B cell (primary cell): ENCODE measurements around the gene TBC1D22A. TPM values are rescaled to one million over a fixed set of nuclear protein-coding genes. Genes with fewer than 3 reads are reported as not detected.

Source experiments
- ATAC-seq: fragments of 200-7000 bp; cut with Tn5 transposase; one replicate; pipeline ENCODE4 v1.10.0; 2021; ENCODE audit warnings: low read depth, mild to moderate bottlenecking, moderate number of reproducible peaks, moderate library complexity
- CTCF ChIA-PET: fragments of 350-600 bp; sonication (Branson Sonifier 250); formaldehyde crosslinking; loops from one replicate; lab custom pipeline; 2021; ENCODE audit warnings: antibody characterized with exemption, inconsistent platforms; lab: Charles Lee
- POLR2A ChIA-PET: fragments of 350-600 bp; sonication (Branson Sonifier 250); formaldehyde crosslinking; loops from one replicate; lab custom pipeline; 2021; ENCODE audit warnings: antibody characterized with exemption; lab: Charles Lee
- DNase-seq: peaks from one replicate; pipeline ENCODE4 v3.0.0; 2013
- H2AFZ ChIP-seq: 2 replicates; pipeline ENCODE4 v1.6.1; 2012; ENCODE audit warnings: mild to moderate bottlenecking, low read depth, low read length; ENCODE audit not compliant: insufficient read depth, poor library complexity, severe bottlenecking
- H3K27ac ChIP-seq, 2 donors: 1 replicate in 1 of 2; 2 replicates in 1 of 2; pipeline ENCODE4 v1.5.1; 2012 to 2013; ENCODE audit warnings: low read length in 2 of 2, mild to moderate bottlenecking in 2 of 2, moderate library complexity in 1 of 2
- H3K27me3 ChIP-seq, 4 experiments: fragments of 200-600 bp in 1 of 4; sonication (generic) in 1 of 4; replicated peaks in 1 of 4; 1 replicate in 2 of 4; 2 replicates in 2 of 4; pipeline versions ENCODE4 v1.6.1 to v1.7.0; 2013 to 2016; ENCODE audit warnings: low read length in 3 of 4, mild to moderate bottlenecking in 2 of 4, mixed read lengths in 1 of 4, moderate library complexity in 1 of 4; ENCODE audit not compliant: insufficient read depth in 4 of 4, control insufficient read depth in 3 of 4; ENCODE audit errors: control extremely low read depth in 1 of 4
- H3K36me3 ChIP-seq, 2 experiments: replicated peaks in 1 of 2; 1 replicate in 1 of 2; 2 replicates in 1 of 2; pipeline versions ENCODE4 v1.6.1 to v1.7.1; 2013; ENCODE audit warnings: low read length in 1 of 2; ENCODE audit not compliant: insufficient read depth in 2 of 2, control insufficient read depth in 1 of 2; ENCODE audit errors: control extremely low read depth in 1 of 2, extremely low read depth in 1 of 2
- H3K4me1 ChIP-seq, 2 donors: fragments of 200-600 bp in 1 of 2; sonication (generic) in 1 of 2; 1 replicate in 1 of 2; 2 replicates in 1 of 2; pipeline versions ENCODE4 v1.5.1 to v1.6.1; 2013 to 2017; ENCODE audit warnings: low read length in 2 of 2; ENCODE audit not compliant: control insufficient read depth in 2 of 2, insufficient read depth in 2 of 2
- H3K4me2 ChIP-seq: replicated peaks from 2 replicates; pipeline ENCODE3; 2012; ENCODE audit warnings: mild to moderate bottlenecking, low read depth, low read length; ENCODE audit not compliant: poor library complexity, severe bottlenecking
- H3K4me3 ChIP-seq, 5 experiments: fragments of 200-600 bp in 1 of 5; sonication (generic) in 1 of 5; 1 replicate in 3 of 5; 2 replicates in 2 of 5; pipeline versions ENCODE4 v1.5.1 to v1.7.0; 2011 to 2016; ENCODE audit warnings: low read length in 4 of 5, mild to moderate bottlenecking in 4 of 5, low read depth in 2 of 5, control low read depth in 1 of 5, moderate library complexity in 1 of 5; ENCODE audit not compliant: insufficient read depth in 1 of 5; ENCODE audit errors: control extremely low read depth in 1 of 5, extremely low read depth in 1 of 5
- H3K79me2 ChIP-seq: fragments of 200-600 bp; sonication (generic); one replicate; pipeline ENCODE4 v1.6.0; 2016; ENCODE audit warnings: low read length; ENCODE audit not compliant: control insufficient read depth, insufficient read depth
- H3K9ac ChIP-seq: fragments of 200-600 bp; sonication (generic); 2 replicates; pipeline ENCODE4 v1.6.1; 2017; ENCODE audit warnings: mild to moderate bottlenecking, low read length, moderate library complexity
- H3K9me3 ChIP-seq, 3 donors: one replicate each; pipeline versions ENCODE4 v1.6.1 to v1.7.1; 2013; ENCODE audit warnings: low read length in 2 of 3; ENCODE audit not compliant: control insufficient read depth in 2 of 3, insufficient read depth in 1 of 3; ENCODE audit errors: control extremely low read depth in 1 of 3
- H4K20me1 ChIP-seq: 2 replicates; pipeline ENCODE4 v1.6.0; 2012; ENCODE audit warnings: mild to moderate bottlenecking, low read length; ENCODE audit not compliant: insufficient read depth, control insufficient read depth, poor library complexity, severe bottlenecking
- H3K27ac Mint-ChIP-seq: one replicate; pipeline ENCODE4 v1.8.0; 2021; ENCODE audit warnings: mixed read lengths
- H3K27me3 Mint-ChIP-seq: one replicate; pipeline ENCODE4 v1.8.0; 2021; ENCODE audit warnings: mixed read lengths
- H3K4me1 Mint-ChIP-seq: one replicate; pipeline ENCODE4 v1.8.0; 2021; ENCODE audit warnings: mixed read lengths
- H3K4me3 Mint-ChIP-seq: one replicate; pipeline ENCODE4 v1.8.0; 2021; ENCODE audit warnings: mixed read lengths
- H3K9me3 Mint-ChIP-seq: one replicate; pipeline ENCODE4 v1.8.0; 2022; ENCODE audit warnings: mixed read lengths; ENCODE audit not compliant: insufficient read depth
- CTCF ChIP-seq: fragments of 200-600 bp; IDR thresholded peaks from one replicate; pipeline ENCODE4 v1.8.0; 2022; ENCODE audit warnings: antibody characterized with exemption, mild to moderate bottlenecking
- EZH2 ChIP-seq: IDR thresholded peaks from 2 replicates; pipeline ENCODE4 v1.6.1; 2012; ENCODE audit warnings: borderline replicate concordance, low read depth, mild to moderate bottlenecking, moderate library complexity, low read length; ENCODE audit not compliant: insufficient read depth, poor library complexity, severe bottlenecking
- WGBS: methylation state at CpG from one replicate; pipeline ENCODE4 v1.1.5; 2013; ENCODE audit warnings: missing lambda C conversion rate; ENCODE audit not compliant: insufficient coverage; 5-methylcytosine and 5-hydroxymethylcytosine counted together
- intact Hi-C: fragments of 100-400 bp; cut with micrococcal nuclease; formaldehyde crosslinking; loops from one replicate; pipeline ENCODE4 v1.10.0; 2022
- polyA plus RNA-seq: library from polyadenylated mRNA; depleted of rRNA; stranded (reverse); fragments of >200 nt; gene quantifications from 2 replicates; pipeline ENCODE4 v1.2.3, GENCODE V29; 2012
- total RNA-seq, 2 donors: library from RNA; stranded (reverse); fragments of 120-200 nt in 1 of 2; gene quantifications; 1 replicate in 1 of 2; 2 replicates in 1 of 2; pipeline versions ENCODE4 v1.2.3 to v1.2.4, GENCODE V29; 2013 to 2022

TBC1D22A gene
- total and polyA plus RNA-seq, 2 donors (not counting 1 experiment from before 2014, with no cell fraction given), result 73.8 to 128 TPM

GRCh38 chr22:47158457-47158856, 396.0 kb downstream of the TBC1D22A start:
- Mint-ChIP-seq H3K27me3 (no peaks in the 10 kb centered on the region), H3K4me1 (peaks cover 4% of the 10 kb centered on the region), H3K9me3 (no peaks in the 10 kb centered on the region), H3K27ac (no peak overlapping the region), H3K4me3 (no peak overlapping the region)
- H3K9ac ChIP-seq, result no peak overlapping the region
- peaks cover 5% of the 10 kb centered on the region for H3K79me2 ChIP-seq
- H2AFZ ChIP-seq, result no peak overlapping the region
- peaks cover 4 to 33% of the 10 kb centered on the region in 2 experiments for H3K36me3 ChIP-seq
- ChIA-PET CTCF (no interaction called here), POLR2A (no interaction called here)
- no peak for TF ChIP-seq CTCF
- TF ChIP-seq EZH2, result no peak
- H3K4me2 ChIP-seq, result no peak overlapping the region
- ATAC-seq (no peak), DNase-seq (no peak)
- no peaks in the 10 kb centered on the region for H3K4me1 ChIP-seq
- intact Hi-C loops, result no loop called here
- H3K27ac ChIP-seq, result no peak overlapping the region
- no peak overlapping the region for H3K4me3 ChIP-seq
- H4K20me1 ChIP-seq, result peaks cover 84% of the 10 kb centered on the region
- H3K27me3 ChIP-seq, result no peaks in the 10 kb centered on the region
- WGBS, result 95% methylated on average over 11 of the region's 11 CpGs
- H3K9me3 ChIP-seq, result no peaks in the 10 kb centered on the region

GRCh38 chr22:47159592-47159991, 397.1 kb downstream of the TBC1D22A start:
- peaks cover 5% of the 10 kb centered on the region for H3K79me2 ChIP-seq
- DNase-seq (no peak), ATAC-seq (no peak)
- no peaks in the 10 kb centered on the region for H3K27me3 Mint-ChIP-seq
- no peaks in the 10 kb centered on the region for H3K9me3 ChIP-seq
- no peaks in the 10 kb centered on the region for H3K4me1 ChIP-seq
- POLR2A ChIA-PET, result no interaction called here
- 96% methylated on average over 4 of the region's 4 CpGs for WGBS
- peaks cover 5% of the 10 kb centered on the region for H3K4me1 Mint-ChIP-seq
- no peak overlapping the region for H3K27ac ChIP-seq
- TF ChIP-seq EZH2, result no peak
- no peak for TF ChIP-seq CTCF
- H3K36me3 ChIP-seq, result peaks cover 4 to 36% of the 10 kb centered on the region in 2 experiments
- H3K27ac Mint-ChIP-seq, result no peak overlapping the region
- no peaks in the 10 kb centered on the region for H3K9me3 Mint-ChIP-seq
- no peak overlapping the region for H3K4me3 Mint-ChIP-seq
- no peaks in the 10 kb centered on the region for H3K27me3 ChIP-seq
- no peak overlapping the region for H2AFZ ChIP-seq
- CTCF ChIA-PET, result no interaction called here
- intact Hi-C loops, result no loop called here
- no peak overlapping the region for H3K9ac ChIP-seq
- peaks cover 86% of the 10 kb centered on the region for H4K20me1 ChIP-seq
- H3K4me3 ChIP-seq, result no peak overlapping the region
- H3K4me2 ChIP-seq, result no peak overlapping the region
